ENCODE results near the gene SPAG5.

The SPAG5 gene

GRCh38 chr17:28572259-28573039 lies 26.4 kb downstream of the SPAG5 start:
- Mint-ChIP-seq H3K4me1 (peaks cover 37 to 77% of the 10 kb centered on the region in 2 donors), H3K9me3 (peaks cover 0 to 2% of the 10 kb centered on the region in 2 donors), H3K4me3 (peak overlapping the region; percentile 97), H3K36me3 (peaks cover 15 to 46% of the 10 kb centered on the region in 2 donors), H3K27me3 (no peaks in the 10 kb centered on the region), H3K27ac (peak overlapping the region; percentile 77)
- DNase-seq (no peak), ATAC-seq (replicated peaks) (no peak)

- peaks cover 11 to 41% of the 10 kb centered on the region in 2 donors for H3K36me3 Mint-ChIP-seq
- DNase-seq (peak; percentile 90), ATAC-seq (replicated peaks) (peak; percentile 95 to 97)
- H3K27me3 Mint-ChIP-seq, result no peaks in the 10 kb centered on the region
- peak within 1 kb of the TSS; percentile 97 for H3K4me3 Mint-ChIP-seq
- H3K9me3 Mint-ChIP-seq, result peaks cover 0 to 2% of the 10 kb centered on the region in 2 donors
- H3K4me1 Mint-ChIP-seq, result peaks cover 36 to 77% of the 10 kb centered on the region in 2 donors
- H3K27ac Mint-ChIP-seq, result peak within 1 kb of the TSS; percentile 93
Observed at GRCh38 chr17:28571361-28572122, 27.3 kb downstream of the SPAG5 start, which contains the start of gene PIGS. Gene PIGS (minus strand): TSS chr17:28571524. CDS start chr17:28571496, 28 bp downstream.

- H3K9me3 Mint-ChIP-seq, result peaks cover 0 to 2% of the 10 kb centered on the region in 2 donors
- peak; percentile 38 to 39 for ATAC-seq (replicated peaks)
- H3K27me3 Mint-ChIP-seq, result no peaks in the 10 kb centered on the region
- H3K4me3 Mint-ChIP-seq, result peak overlapping the region; percentile 97
- peaks cover 11 to 41% of the 10 kb centered on the region in 2 donors for H3K36me3 Mint-ChIP-seq
- peak overlapping the region; percentile 93 for H3K27ac Mint-ChIP-seq
- peaks cover 31 to 73% of the 10 kb centered on the region in 2 donors for H3K4me1 Mint-ChIP-seq
- DNase-seq, result peak; percentile 21
Observed at GRCh38 chr17:28570716-28571360, 28.0 kb downstream of the SPAG5 start.

- Mint-ChIP-seq H3K9me3 (peaks cover 0 to 2% of the 10 kb centered on the region in 2 donors), H3K27ac (no peak overlapping the region), H3K4me3 (no peak overlapping the region), H3K4me1 (peaks cover 30 to 67% of the 10 kb centered on the region in 2 donors), H3K27me3 (no peaks in the 10 kb centered on the region), H3K36me3 (peaks cover 11 to 33% of the 10 kb centered on the region in 2 donors)
- DNase-seq (no peak), ATAC-seq (replicated peaks) (no peak)
Observed at GRCh38 chr17:28569446-28569845, 29.4 kb downstream of the SPAG5 start.

GRCh38 chr17:28567604-28568003 lies 31.2 kb downstream of the SPAG5 start:
- peak; percentile 64 to 66 for ATAC-seq (replicated peaks)
- H3K27ac Mint-ChIP-seq, result peak overlapping the region; percentile 16
- H3K4me1 Mint-ChIP-seq, result peaks cover 28 to 58% of the 10 kb centered on the region in 2 donors
- H3K36me3 Mint-ChIP-seq, result peaks cover 15 to 28% of the 10 kb centered on the region in 2 donors
- H3K4me3 Mint-ChIP-seq, result peak overlapping the region; percentile 8 to 42
- peaks cover 0 to 2% of the 10 kb centered on the region in 2 donors for H3K9me3 Mint-ChIP-seq
- DNase-seq, result no peak
- no peaks in the 10 kb centered on the region for H3K27me3 Mint-ChIP-seq

GRCh38 chr17:28563475-28563874 lies 35.4 kb downstream of the SPAG5 start:
- DNase-seq (no peak), ATAC-seq (replicated peaks) (no peak)
- Mint-ChIP-seq H3K9me3 (peaks cover 0 to 2% of the 10 kb centered on the region in 2 donors), H3K27ac (no peak overlapping the region), H3K27me3 (no peaks in the 10 kb centered on the region), H3K4me3 (no peak overlapping the region), H3K4me1 (peaks cover 16 to 22% of the 10 kb centered on the region in 2 donors), H3K36me3 (peaks cover 26 to 34% of the 10 kb centered on the region in 2 donors)

GRCh38 chr17:28555022-28555421 lies 43.8 kb downstream of the SPAG5 start:
- H3K9me3 Mint-ChIP-seq, result no peaks in the 10 kb centered on the region
- H3K4me3 Mint-ChIP-seq, result no peak overlapping the region
- peaks cover 48 to 58% of the 10 kb centered on the region in 2 donors for H3K36me3 Mint-ChIP-seq
- no peak for DNase-seq
- H3K27me3 Mint-ChIP-seq, result no peaks in the 10 kb centered on the region
- H3K4me1 Mint-ChIP-seq, result peaks cover 35 to 36% of the 10 kb centered on the region in 2 donors
- ATAC-seq (replicated peaks), result no peak
- no peak overlapping the region for H3K27ac Mint-ChIP-seq

- Mint-ChIP-seq H3K27me3 (no peaks in the 10 kb centered on the region), H3K36me3 (peaks cover 43 to 53% of the 10 kb centered on the region in 2 donors), H3K4me3 (no peak overlapping the region), H3K9me3 (no peaks in the 10 kb centered on the region), H3K27ac (peak overlapping the region; percentile 57), H3K4me1 (peaks cover 38 to 41% of the 10 kb centered on the region in 2 donors)
- DNase-seq (no peak), ATAC-seq (replicated peaks) (no peak)
Observed at GRCh38 chr17:28554565-28554964, 44.3 kb downstream of the SPAG5 start.

- Mint-ChIP-seq H3K4me3 (peak overlapping the region; percentile 89 to 99), H3K4me1 (peaks cover 50 to 56% of the 10 kb centered on the region in 2 donors), H3K27ac (peak overlapping the region; percentile 66), H3K36me3 (peaks cover 37 to 54% of the 10 kb centered on the region in 2 donors), H3K27me3 (no peaks in the 10 kb centered on the region), H3K9me3 (no peaks in the 10 kb centered on the region)
- DNase-seq, result no peak
- no peak for ATAC-seq (replicated peaks)
Observed at GRCh38 chr17:28553000-28553505, 45.8 kb downstream of the SPAG5 start.

GRCh38 chr17:28552176-28552999 lies 46.4 kb downstream of the SPAG5 start, which contains the start of gene UNC119:
Gene UNC119 (minus strand): TSS chr17:28552624. CDS start chr17:28552557, 67 bp downstream.
- Mint-ChIP-seq H3K4me3 (peak within 1 kb of the TSS; percentile 89 to 99), H3K9me3 (no peaks in the 10 kb centered on the region), H3K4me1 (peaks cover 55 to 63% of the 10 kb centered on the region in 2 donors), H3K36me3 (peaks cover 31 to 54% of the 10 kb centered on the region in 2 donors), H3K27ac (peak within 1 kb of the TSS; percentile 86), H3K27me3 (no peaks in the 10 kb centered on the region)
- peak; percentile 67 for DNase-seq
- ATAC-seq (replicated peaks), result peak; percentile 74 to 79

- ATAC-seq (replicated peaks) (no peak), DNase-seq (no peak)
- no peaks in the 10 kb centered on the region for H3K9me3 Mint-ChIP-seq
- no peaks in the 10 kb centered on the region for H3K27me3 Mint-ChIP-seq
- H3K36me3 Mint-ChIP-seq, result peaks cover 25 to 52% of the 10 kb centered on the region in 2 donors
- peaks cover 56 to 64% of the 10 kb centered on the region in 2 donors for H3K4me1 Mint-ChIP-seq
- H3K27ac Mint-ChIP-seq, result peak overlapping the region; percentile 86
- H3K4me3 Mint-ChIP-seq, result peak overlapping the region; percentile 89 to 99
Observed at GRCh38 chr17:28551421-28552175, 47.2 kb downstream of the SPAG5 start.

- H3K4me1 Mint-ChIP-seq, result peaks cover 56 to 65% of the 10 kb centered on the region in 2 donors
Observed at GRCh38 chr17:28550858-28551257, 48.0 kb downstream of the SPAG5 start.

More at GRCh38 chr17:28550858-28551257, 48.0 kb downstream of the SPAG5 start:
- H3K4me3 Mint-ChIP-seq, result peak overlapping the region in 1 of 2 donors; percentile 99
- no peaks in the 10 kb centered on the region for H3K9me3 Mint-ChIP-seq
- H3K27ac Mint-ChIP-seq, result no peak overlapping the region
- H3K36me3 Mint-ChIP-seq, result peaks cover 18 to 49% of the 10 kb centered on the region in 2 donors
- no peaks in the 10 kb centered on the region for H3K27me3 Mint-ChIP-seq
- no peak for ATAC-seq (replicated peaks)
- no peak for DNase-seq

All from stimulated activated naive B cell treated with anti-CD40 and anti-IgM and Interleukin-4, amounts not matched to agents 10 μg/mL and 1 μg/mL and 100 μg/mL, for 72 hours (primary cell).